NB4 (cell line): ENCODE results near the gene NPIPB2.

Experiments used
- CTCF ChIP-seq: IDR thresholded peaks from one replicate; pipeline ENCODE4 v1.5.1; 2012; ENCODE audit warnings: low read depth, low read length
- MAX ChIP-seq: IDR thresholded peaks from 2 replicates; pipeline ENCODE4 v1.6.1; 2011; ENCODE audit warnings: low read depth, low read length
- POLR2A ChIP-seq: IDR thresholded peaks from 2 replicates; pipeline ENCODE4 v1.6.1; 2011; ENCODE audit warnings: mild to moderate bottlenecking; ENCODE audit not compliant: insufficient read length; ENCODE audit errors: extremely low read depth

DNA sequence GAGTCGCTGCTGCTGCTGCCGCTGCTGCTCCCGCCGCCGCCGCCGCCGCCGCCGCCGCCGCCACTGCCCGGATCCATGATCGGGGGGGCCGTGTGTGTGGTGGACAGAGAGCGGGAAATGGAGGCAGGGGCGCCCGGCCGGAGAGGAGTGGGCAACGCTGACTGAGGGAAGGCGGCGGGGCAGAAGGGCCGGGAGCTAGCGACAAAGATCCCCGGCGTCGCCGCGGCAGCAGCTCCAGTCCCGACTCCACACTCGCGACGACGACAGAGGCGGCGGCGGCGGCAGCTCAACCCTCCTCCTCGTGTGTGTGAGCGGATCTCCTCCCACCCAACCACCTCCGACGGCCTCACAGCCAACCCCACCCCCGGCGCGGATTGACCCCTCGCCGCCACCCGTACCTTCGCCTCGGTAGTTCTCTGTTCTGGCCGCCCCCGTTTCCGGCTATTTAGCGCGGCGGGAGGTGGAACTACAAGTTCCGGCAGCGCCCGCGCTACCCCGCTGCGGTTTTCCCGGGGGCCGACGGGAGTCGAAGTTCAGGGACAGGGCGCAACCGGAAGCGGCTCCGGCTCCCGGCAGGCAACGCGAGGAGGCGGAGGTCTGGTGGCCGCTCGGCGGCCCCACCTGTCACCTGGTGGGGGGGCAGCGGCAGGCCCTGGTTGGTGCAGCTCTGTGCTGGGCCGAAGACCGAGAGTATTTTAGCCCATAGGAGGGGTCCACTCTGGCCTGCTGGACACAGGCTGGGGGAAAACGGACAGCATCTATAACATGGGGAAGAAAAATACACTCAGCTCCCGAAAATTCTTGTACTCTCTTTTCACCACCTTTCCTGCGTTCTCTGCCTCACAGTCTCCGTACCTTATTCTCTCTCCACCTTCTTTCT is 26.0 kb downstream of the NPIPB2 start, which contains the start of gene GSPT1:
- peak; percentile 74 for TF ChIP-seq POLR2A
- TF ChIP-seq MAX = peak; percentile 78
- no peak for TF ChIP-seq CTCF
